HCT116 (cell line): Measurements from ENCODE around the gene EIF4E1B.

Source experiments
- CEBPB ChIP-seq: IDR thresholded peaks from 2 replicates; pipeline ENCODE4 v1.6.1; 2012; ENCODE audit warnings: low read depth
- EGR1 ChIP-seq: IDR thresholded peaks from 2 replicates; pipeline ENCODE4 v1.6.1; 2012; ENCODE audit warnings: low read depth
- EZH2 ChIP-seq: fragments of 200-600 bp; sonication (generic); IDR thresholded peaks from 2 replicates; pipeline ENCODE4 v1.6.1; 2017; ENCODE audit warnings: antibody characterized with exemption, mixed run types
- EZH2phosphoT487 ChIP-seq: fragments of 200-600 bp; IDR thresholded peaks from 2 replicates; pipeline ENCODE4 v1.6.1; 2018; ENCODE audit warnings: antibody characterized with exemption, borderline replicate concordance
- POLR2A ChIP-seq: IDR thresholded peaks from 2 replicates; pipeline ENCODE4 v1.7.0; 2011; ENCODE audit warnings: borderline replicate concordance; ENCODE audit not compliant: insufficient read depth, insufficient read length; ENCODE audit errors: extremely low read depth
- POLR2AphosphoS5 ChIP-seq: IDR thresholded peaks from 2 replicates; pipeline ENCODE4 v1.6.1; 2011; ENCODE audit warnings: mild to moderate bottlenecking, low read depth, low read length, moderate library complexity
- SP1 ChIP-seq: IDR thresholded peaks from 2 replicates; pipeline ENCODE4 v1.6.1; 2012; ENCODE audit warnings: low read depth
- YY1 ChIP-seq: IDR thresholded peaks from 2 replicates; pipeline ENCODE4 v1.6.1; 2011; ENCODE audit warnings: low read length, low read depth, moderate library complexity, mild to moderate bottlenecking; ENCODE audit not compliant: insufficient replicate concordance; ENCODE audit errors: extremely low read depth
- ZFX ChIP-seq: fragments of 450-650 bp; IDR thresholded peaks from 2 replicates; pipeline ENCODE4 v1.6.1; 2017
- TF ChIP-seq, protein P1 (sequence below), 3 experiments: fragments of 200-600 bp in 1 of 3; sonication (generic) in 1 of 3; IDR thresholded peaks in 2 of 3; conservative IDR thresholded peaks in 1 of 3; 2 replicates each; pipeline ENCODE4 v1.5.1; 2012 to 2017; ENCODE audit warnings: low read depth in 2 of 3, low read length in 2 of 3, antibody characterized with exemption in 1 of 3, borderline replicate concordance in 1 of 3, control low read depth in 1 of 3, mild to moderate bottlenecking in 1 of 3, mixed read lengths in 1 of 3, mixed run types in 1 of 3, moderate library complexity in 1 of 3; ENCODE audit not compliant: insufficient read depth in 1 of 3
- TF ChIP-seq, protein P2 (sequence below): IDR thresholded peaks from 2 replicates; pipeline ENCODE4 v1.6.1; 2012; ENCODE audit warnings: low read depth

- TF ChIP-seq, protein P1, sequence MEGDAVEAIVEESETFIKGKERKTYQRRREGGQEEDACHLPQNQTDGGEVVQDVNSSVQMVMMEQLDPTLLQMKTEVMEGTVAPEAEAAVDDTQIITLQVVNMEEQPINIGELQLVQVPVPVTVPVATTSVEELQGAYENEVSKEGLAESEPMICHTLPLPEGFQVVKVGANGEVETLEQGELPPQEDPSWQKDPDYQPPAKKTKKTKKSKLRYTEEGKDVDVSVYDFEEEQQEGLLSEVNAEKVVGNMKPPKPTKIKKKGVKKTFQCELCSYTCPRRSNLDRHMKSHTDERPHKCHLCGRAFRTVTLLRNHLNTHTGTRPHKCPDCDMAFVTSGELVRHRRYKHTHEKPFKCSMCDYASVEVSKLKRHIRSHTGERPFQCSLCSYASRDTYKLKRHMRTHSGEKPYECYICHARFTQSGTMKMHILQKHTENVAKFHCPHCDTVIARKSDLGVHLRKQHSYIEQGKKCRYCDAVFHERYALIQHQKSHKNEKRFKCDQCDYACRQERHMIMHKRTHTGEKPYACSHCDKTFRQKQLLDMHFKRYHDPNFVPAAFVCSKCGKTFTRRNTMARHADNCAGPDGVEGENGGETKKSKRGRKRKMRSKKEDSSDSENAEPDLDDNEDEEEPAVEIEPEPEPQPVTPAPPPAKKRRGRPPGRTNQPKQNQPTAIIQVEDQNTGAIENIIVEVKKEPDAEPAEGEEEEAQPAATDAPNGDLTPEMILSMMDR (IDR thresholded peaks at IDR 0.05 in 2 of 3, conservative IDR thresholded peaks at IDR 0.05 in 1 of 3; ENCODE audit: borderline replicate concordance in 1 of 3, insufficient read depth in 1 of 3, low read depth in 2 of 3, low read length in 2 of 3): no peak
- TF ChIP-seq EGR1 (no peak), SP1 (no peak), ZFX (no peak), POLR2A (no peak), POLR2AphosphoS5 (no peak), EZH2phosphoT487 (no peak), CEBPB (no peak), YY1 (no peak), EZH2 (no peak)
- TF ChIP-seq, protein P2, sequence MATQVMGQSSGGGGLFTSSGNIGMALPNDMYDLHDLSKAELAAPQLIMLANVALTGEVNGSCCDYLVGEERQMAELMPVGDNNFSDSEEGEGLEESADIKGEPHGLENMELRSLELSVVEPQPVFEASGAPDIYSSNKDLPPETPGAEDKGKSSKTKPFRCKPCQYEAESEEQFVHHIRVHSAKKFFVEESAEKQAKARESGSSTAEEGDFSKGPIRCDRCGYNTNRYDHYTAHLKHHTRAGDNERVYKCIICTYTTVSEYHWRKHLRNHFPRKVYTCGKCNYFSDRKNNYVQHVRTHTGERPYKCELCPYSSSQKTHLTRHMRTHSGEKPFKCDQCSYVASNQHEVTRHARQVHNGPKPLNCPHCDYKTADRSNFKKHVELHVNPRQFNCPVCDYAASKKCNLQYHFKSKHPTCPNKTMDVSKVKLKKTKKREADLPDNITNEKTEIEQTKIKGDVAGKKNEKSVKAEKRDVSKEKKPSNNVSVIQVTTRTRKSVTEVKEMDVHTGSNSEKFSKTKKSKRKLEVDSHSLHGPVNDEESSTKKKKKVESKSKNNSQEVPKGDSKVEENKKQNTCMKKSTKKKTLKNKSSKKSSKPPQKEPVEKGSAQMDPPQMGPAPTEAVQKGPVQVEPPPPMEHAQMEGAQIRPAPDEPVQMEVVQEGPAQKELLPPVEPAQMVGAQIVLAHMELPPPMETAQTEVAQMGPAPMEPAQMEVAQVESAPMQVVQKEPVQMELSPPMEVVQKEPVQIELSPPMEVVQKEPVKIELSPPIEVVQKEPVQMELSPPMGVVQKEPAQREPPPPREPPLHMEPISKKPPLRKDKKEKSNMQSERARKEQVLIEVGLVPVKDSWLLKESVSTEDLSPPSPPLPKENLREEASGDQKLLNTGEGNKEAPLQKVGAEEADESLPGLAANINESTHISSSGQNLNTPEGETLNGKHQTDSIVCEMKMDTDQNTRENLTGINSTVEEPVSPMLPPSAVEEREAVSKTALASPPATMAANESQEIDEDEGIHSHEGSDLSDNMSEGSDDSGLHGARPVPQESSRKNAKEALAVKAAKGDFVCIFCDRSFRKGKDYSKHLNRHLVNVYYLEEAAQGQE: no peak
Observed at GRCh38 chr5:176590035-176590717, 40.3 kb upstream of the EIF4E1B start.
